Measurements from ENCODE around the gene CHADL. TPM values are rescaled to one million over a fixed set of nuclear protein-coding genes. Genes with fewer than 3 reads are reported as not detected.

Gene CHADL, protein sequence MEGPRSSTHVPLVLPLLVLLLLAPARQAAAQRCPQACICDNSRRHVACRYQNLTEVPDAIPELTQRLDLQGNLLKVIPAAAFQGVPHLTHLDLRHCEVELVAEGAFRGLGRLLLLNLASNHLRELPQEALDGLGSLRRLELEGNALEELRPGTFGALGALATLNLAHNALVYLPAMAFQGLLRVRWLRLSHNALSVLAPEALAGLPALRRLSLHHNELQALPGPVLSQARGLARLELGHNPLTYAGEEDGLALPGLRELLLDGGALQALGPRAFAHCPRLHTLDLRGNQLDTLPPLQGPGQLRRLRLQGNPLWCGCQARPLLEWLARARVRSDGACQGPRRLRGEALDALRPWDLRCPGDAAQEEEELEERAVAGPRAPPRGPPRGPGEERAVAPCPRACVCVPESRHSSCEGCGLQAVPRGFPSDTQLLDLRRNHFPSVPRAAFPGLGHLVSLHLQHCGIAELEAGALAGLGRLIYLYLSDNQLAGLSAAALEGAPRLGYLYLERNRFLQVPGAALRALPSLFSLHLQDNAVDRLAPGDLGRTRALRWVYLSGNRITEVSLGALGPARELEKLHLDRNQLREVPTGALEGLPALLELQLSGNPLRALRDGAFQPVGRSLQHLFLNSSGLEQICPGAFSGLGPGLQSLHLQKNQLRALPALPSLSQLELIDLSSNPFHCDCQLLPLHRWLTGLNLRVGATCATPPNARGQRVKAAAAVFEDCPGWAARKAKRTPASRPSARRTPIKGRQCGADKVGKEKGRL
- 1.1 and 1.2 TPM in 2 replicates for total RNA-seq

DNA sequence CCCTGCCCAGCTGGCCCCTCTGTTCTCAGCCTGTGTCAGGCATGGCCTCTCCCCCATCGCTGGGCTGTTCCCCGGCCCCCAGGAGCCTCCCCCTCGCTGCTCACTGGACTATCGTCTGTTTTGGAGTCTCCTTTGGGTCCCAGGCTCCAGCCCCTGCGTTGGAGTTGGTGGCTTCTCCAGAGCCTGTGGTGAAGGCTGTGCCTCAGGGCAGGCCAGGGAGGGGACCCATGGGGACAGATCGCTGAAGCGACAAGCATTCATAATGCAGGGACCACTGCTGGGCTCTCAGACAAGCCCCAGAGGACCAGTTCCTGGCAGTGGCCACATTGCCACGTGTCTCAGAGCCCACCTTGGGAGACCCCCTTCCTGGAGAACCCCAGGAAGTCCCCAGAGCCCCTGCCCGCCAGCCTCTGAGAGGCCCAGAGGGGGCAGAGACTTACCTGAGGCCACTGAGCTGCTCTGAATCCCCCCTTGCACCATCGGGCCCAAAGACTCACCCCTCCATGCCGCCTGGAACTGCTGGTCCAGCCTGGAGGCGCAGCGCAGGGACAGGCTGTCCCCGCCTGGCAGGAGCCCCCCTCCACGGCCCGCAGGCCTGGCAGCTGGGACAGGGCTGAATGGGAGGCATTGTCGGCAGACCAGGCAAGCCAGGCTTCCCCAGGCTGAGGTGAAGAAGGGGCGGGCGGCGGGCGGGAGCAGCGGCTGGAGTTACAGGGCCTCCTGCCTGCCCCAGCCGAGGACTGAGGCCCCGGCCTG lies at the start of gene CHADL:
CHADL (minus strand) TSS at position 555 of the 756 bp plus-strand sequence; CDS start at position 505, 50 bp downstream.
- Histone ChIP-seq H3K27me3 (ENCODE audit: insufficient read depth, low read length) (no peaks in the 10 kb centered on the region), H2AFZ (ENCODE audit: low read length) (no peak within 1 kb of the TSS), H3K27ac (ENCODE audit: low read depth, low read length) (no peak within 1 kb of the TSS), H3K79me2 (ENCODE audit: insufficient read depth, low read length) (no peaks in the 10 kb centered on the region), H3K4me1 (ENCODE audit: insufficient read depth, low read length) (no peaks in the 10 kb centered on the region), H3K4me2 (ENCODE audit: insufficient read depth, low read length) (no peak within 1 kb of the TSS), H4K20me1 (ENCODE audit: insufficient read depth, low read length) (no peaks in the 10 kb centered on the region), H3K4me3 (ENCODE audit: insufficient read depth, low read length) (no peak within 1 kb of the TSS), H3K36me3 (ENCODE audit: insufficient read depth, low read length) (peaks cover 4% of the 10 kb centered on the region), H3K9me3 (ENCODE audit: low read depth, low read length) (no peaks in the 10 kb centered on the region)
- TF ChIP-seq, protein P1, sequence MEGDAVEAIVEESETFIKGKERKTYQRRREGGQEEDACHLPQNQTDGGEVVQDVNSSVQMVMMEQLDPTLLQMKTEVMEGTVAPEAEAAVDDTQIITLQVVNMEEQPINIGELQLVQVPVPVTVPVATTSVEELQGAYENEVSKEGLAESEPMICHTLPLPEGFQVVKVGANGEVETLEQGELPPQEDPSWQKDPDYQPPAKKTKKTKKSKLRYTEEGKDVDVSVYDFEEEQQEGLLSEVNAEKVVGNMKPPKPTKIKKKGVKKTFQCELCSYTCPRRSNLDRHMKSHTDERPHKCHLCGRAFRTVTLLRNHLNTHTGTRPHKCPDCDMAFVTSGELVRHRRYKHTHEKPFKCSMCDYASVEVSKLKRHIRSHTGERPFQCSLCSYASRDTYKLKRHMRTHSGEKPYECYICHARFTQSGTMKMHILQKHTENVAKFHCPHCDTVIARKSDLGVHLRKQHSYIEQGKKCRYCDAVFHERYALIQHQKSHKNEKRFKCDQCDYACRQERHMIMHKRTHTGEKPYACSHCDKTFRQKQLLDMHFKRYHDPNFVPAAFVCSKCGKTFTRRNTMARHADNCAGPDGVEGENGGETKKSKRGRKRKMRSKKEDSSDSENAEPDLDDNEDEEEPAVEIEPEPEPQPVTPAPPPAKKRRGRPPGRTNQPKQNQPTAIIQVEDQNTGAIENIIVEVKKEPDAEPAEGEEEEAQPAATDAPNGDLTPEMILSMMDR (IDR thresholded peaks at IDR 0.05; ENCODE audit: extremely low read depth, low read depth, low read length), result no peak
- DNase-seq (ENCODE audit: insufficient read length, low spot score, missing footprints), result no peak

DNA sequence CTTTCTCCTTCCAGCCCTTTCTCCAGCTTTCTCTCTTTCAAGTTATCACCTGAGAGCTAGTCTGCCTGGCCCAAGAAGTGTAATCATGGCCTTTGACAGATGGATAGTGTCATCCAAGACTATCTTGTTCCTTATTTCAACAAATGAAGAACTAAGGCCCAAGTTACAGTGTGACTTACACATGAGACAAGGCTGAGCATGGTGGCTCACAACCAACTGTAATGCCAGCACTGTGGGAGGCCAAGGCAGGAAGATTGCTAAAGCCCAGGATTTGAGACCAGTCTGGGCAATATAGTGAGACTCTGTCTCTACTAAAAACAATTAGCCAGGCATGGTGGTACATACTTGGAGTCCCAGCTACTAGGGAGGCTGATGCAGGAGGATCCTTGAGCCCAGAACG lies 48.9 kb upstream of the CHADL start:
- H3K4me2 ChIP-seq (ENCODE audit: insufficient read depth, low read length), result no peak overlapping the region
- peak overlapping the region; percentile 82 for H3K27ac ChIP-seq (ENCODE audit: low read depth, low read length)
- H3K4me3 ChIP-seq (ENCODE audit: insufficient read depth, low read length), result no peak overlapping the region
- no peaks in the 10 kb centered on the region for H3K9me3 ChIP-seq (ENCODE audit: low read depth, low read length)
- TF ChIP-seq, protein P1 (IDR thresholded peaks at IDR 0.05; ENCODE audit: extremely low read depth, low read depth, low read length), result no peak
- no peaks in the 10 kb centered on the region for H4K20me1 ChIP-seq (ENCODE audit: insufficient read depth, low read length)
- peaks cover 6% of the 10 kb centered on the region for H3K79me2 ChIP-seq (ENCODE audit: insufficient read depth, low read length)
- H3K36me3 ChIP-seq (ENCODE audit: insufficient read depth, low read length), result peaks cover 3% of the 10 kb centered on the region
- H3K27me3 ChIP-seq (ENCODE audit: insufficient read depth, low read length), result no peaks in the 10 kb centered on the region
- DNase-seq (ENCODE audit: insufficient read length, low spot score, missing footprints), result peak; percentile 80
- H3K4me1 ChIP-seq (ENCODE audit: insufficient read depth, low read length), result peaks cover 45% of the 10 kb centered on the region
- peak overlapping the region; percentile 38 for H2AFZ ChIP-seq (ENCODE audit: low read length)

DNA sequence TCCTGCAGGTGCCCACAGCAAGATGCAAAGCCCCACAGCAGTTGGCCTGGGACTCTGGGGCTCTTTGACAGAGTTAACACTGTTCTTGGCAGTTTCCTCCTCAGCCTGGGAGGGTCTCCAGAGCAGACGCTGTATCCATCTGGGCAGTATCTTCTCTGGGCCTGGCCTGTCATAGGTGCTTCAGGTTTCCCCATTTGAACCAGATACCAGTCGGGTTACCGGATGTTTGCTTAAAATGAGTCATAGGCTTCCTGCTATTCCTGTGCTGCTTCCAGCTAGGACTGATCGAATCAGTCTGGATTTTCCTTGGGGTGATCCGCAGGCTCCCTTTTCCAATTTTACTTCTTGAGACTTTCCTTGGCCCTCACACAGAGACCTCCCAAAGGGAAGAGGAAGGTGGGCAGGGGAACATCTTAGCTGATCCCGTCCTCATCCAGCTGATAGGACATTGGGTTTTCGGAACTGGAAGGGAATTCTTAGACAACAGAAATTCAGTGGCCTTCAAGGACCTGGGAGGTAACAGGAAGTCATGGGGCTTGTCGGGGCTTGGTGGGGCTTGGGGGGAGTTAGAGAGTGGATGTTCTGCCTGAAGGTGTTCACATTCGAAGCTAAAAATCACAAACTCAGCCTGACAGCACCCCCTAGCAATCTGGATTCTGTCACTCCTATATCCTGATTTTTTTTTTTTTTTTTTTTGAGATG lies 47.7 kb upstream of the CHADL start:
- peaks cover 12% of the 10 kb centered on the region for H3K36me3 ChIP-seq (ENCODE audit: insufficient read depth, low read length)
- H2AFZ ChIP-seq (ENCODE audit: low read length), result peak overlapping the region; percentile 75
- H3K4me2 ChIP-seq (ENCODE audit: insufficient read depth, low read length), result peak overlapping the region; percentile 63
- no peaks in the 10 kb centered on the region for H3K9me3 ChIP-seq (ENCODE audit: low read depth, low read length)
- peak; percentile 93 for DNase-seq (ENCODE audit: insufficient read length, low spot score, missing footprints)
- peaks cover 45% of the 10 kb centered on the region for H3K4me1 ChIP-seq (ENCODE audit: insufficient read depth, low read length)
- peaks cover 19% of the 10 kb centered on the region for H3K79me2 ChIP-seq (ENCODE audit: insufficient read depth, low read length)
- no peaks in the 10 kb centered on the region for H3K27me3 ChIP-seq (ENCODE audit: insufficient read depth, low read length)
- no peaks in the 10 kb centered on the region for H4K20me1 ChIP-seq (ENCODE audit: insufficient read depth, low read length)
- peak overlapping the region; percentile 85 for H3K27ac ChIP-seq (ENCODE audit: low read depth, low read length)
- TF ChIP-seq, protein P1 (IDR thresholded peaks at IDR 0.05; ENCODE audit: extremely low read depth, low read depth, low read length), result no peak
- H3K4me3 ChIP-seq (ENCODE audit: insufficient read depth, low read length), result peak overlapping the region; percentile 39
